Nephron (organoid): ENCODE results near the gene TMEM200B.
"Not testable (repeated sequence)": the region's sequence is repeated elsewhere in the genome, so short reads cannot be mapped to it uniquely, and the experiment has no call there.

Experiments
- H3K27ac Mint-ChIP-seq, 3 experiments: 2 replicates each; pipeline ENCODE4 v1.8.0; 2020; ENCODE audit warnings: mixed read lengths in 3 of 3, mild to moderate bottlenecking in 2 of 3, moderate library complexity in 1 of 3
- H3K27me3 Mint-ChIP-seq: 2 replicates; pipeline ENCODE4 v1.8.0; 2021; ENCODE audit warnings: low read depth, mild to moderate bottlenecking, moderate library complexity, mixed read lengths
- H3K36me3 Mint-ChIP-seq: 2 replicates; pipeline ENCODE4 v1.8.0; 2020; ENCODE audit warnings: low read depth, mixed read lengths
- H3K4me1 Mint-ChIP-seq: 2 replicates; pipeline ENCODE4 v1.8.0; 2020; ENCODE audit warnings: mixed read lengths
- H3K4me3 Mint-ChIP-seq, 3 experiments: 2 replicates each; pipeline ENCODE4 v1.8.0; 2020; ENCODE audit warnings: mild to moderate bottlenecking in 3 of 3, mixed read lengths in 3 of 3, moderate library complexity in 2 of 3
- H3K9me3 Mint-ChIP-seq: 2 replicates; pipeline ENCODE4 v1.8.0; 2020; ENCODE audit warnings: mixed read lengths
- TF ChIP-seq, protein P1 (sequence below), 3 experiments: fragments of 200-600 bp; sonication (generic); IDR thresholded peaks; one replicate each; pipeline ENCODE4 v1.5.0; 2021; ENCODE audit warnings: antibody characterized with exemption in 3 of 3; ENCODE audit not compliant: unreplicated experiment in 3 of 3

The TMEM200B gene

DNA sequence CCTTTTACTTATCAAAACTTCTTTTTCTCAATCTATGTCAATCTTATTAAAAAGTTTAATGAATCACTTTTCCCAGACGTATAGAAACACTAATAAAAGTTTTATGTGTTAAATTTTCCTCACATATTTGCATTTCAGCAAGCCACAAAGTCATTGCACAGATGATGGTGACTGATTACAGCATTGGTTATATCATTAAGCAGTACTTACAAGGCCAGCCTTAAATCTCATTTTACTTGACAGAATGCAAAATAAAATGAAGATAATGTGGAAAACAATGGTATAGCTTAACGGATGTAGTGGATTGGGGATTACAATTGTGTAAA is 39.5 kb downstream of the TMEM200B start:
- Mint-ChIP-seq H3K36me3 (peaks cover 5% of the 10 kb centered on the region), H3K27me3 (no peaks in the 10 kb centered on the region), H3K27ac (peak overlapping the region; percentile 25 to 74 (median 63)), H3K4me3 (no peak overlapping the region), H3K9me3 (no peaks in the 10 kb centered on the region), H3K4me1 (peaks cover 5% of the 10 kb centered on the region)
- TF ChIP-seq, protein P1, sequence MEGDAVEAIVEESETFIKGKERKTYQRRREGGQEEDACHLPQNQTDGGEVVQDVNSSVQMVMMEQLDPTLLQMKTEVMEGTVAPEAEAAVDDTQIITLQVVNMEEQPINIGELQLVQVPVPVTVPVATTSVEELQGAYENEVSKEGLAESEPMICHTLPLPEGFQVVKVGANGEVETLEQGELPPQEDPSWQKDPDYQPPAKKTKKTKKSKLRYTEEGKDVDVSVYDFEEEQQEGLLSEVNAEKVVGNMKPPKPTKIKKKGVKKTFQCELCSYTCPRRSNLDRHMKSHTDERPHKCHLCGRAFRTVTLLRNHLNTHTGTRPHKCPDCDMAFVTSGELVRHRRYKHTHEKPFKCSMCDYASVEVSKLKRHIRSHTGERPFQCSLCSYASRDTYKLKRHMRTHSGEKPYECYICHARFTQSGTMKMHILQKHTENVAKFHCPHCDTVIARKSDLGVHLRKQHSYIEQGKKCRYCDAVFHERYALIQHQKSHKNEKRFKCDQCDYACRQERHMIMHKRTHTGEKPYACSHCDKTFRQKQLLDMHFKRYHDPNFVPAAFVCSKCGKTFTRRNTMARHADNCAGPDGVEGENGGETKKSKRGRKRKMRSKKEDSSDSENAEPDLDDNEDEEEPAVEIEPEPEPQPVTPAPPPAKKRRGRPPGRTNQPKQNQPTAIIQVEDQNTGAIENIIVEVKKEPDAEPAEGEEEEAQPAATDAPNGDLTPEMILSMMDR (IDR thresholded peaks at IDR 0.05; ENCODE audit: unreplicated experiment in 3 of 3): no peak

GRCh38 chr1:29083317-29084195 is 40.1 kb downstream of the TMEM200B start:
- Mint-ChIP-seq H3K4me3 (no peak overlapping the region), H3K27ac (peak overlapping the region; percentile 63 to 74 (median 67)), H3K36me3 (peaks cover 4% of the 10 kb centered on the region), H3K27me3 (no peaks in the 10 kb centered on the region), H3K4me1 (peaks cover 5% of the 10 kb centered on the region), H3K9me3 (no peaks in the 10 kb centered on the region)
- TF ChIP-seq, protein P1 (IDR thresholded peaks at IDR 0.05; ENCODE audit: unreplicated experiment in 3 of 3): no peak

- Mint-ChIP-seq H3K4me3 (no peak overlapping the region), H3K36me3 (no peaks in the 10 kb centered on the region), H3K4me1 (peaks cover 5% of the 10 kb centered on the region), H3K9me3 (no peaks in the 10 kb centered on the region), H3K27ac (peak overlapping the region; percentile 8 to 70 (median 67)), H3K27me3 (no peaks in the 10 kb centered on the region)
- TF ChIP-seq, protein P1 (IDR thresholded peaks at IDR 0.05; ENCODE audit: unreplicated experiment in 3 of 3): no peak
Observed at GRCh38 chr1:29082519-29082918, 41.2 kb downstream of the TMEM200B start.

- Mint-ChIP-seq H3K4me1 (peaks cover 5% of the 10 kb centered on the region), H3K4me3 (no peak overlapping the region), H3K9me3 (no peaks in the 10 kb centered on the region), H3K27me3 (no peaks in the 10 kb centered on the region), H3K27ac (no peak overlapping the region), H3K36me3 (no peaks in the 10 kb centered on the region)
- TF ChIP-seq, protein P1 (IDR thresholded peaks at IDR 0.05; ENCODE audit: unreplicated experiment in 3 of 3): no peak
Observed at GRCh38 chr1:29081201-29081600, 42.5 kb downstream of the TMEM200B start.

DNA sequence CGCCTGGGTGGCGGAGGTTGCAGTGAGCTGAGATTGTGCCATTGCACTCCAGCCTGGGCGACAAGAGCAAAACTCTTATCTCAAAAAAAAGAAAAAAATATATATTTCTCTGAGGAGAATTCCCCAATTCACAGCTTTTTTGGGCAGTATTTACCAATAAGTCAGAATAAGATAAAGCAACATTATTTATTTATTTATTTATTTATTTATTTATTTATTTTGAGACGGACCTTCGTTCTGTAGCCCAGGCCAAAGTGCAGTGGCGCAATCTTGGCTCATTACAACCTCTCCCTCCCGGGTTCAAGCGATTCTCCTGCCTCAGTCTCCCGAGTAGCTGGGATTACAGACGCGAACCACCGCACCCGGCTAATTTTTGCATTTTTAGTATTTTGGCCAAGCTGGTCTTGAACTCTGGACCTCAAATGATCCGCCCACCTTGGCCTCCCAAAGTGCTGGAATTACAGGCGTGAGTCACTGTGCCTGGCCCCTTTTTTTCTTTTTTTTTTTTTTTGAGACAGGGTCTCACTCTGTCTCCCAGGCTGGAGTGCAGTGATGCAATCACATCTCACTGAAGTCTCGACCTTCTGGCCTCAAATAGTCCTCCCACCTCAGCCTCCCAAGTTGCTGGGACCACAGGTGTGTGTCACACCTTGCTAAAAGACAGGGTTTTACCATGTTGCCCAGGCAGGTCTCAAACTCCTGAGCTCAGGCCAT is 43.6 kb downstream of the TMEM200B start:
- H3K36me3 Mint-ChIP-seq, H3K27ac Mint-ChIP-seq, H3K4me3 Mint-ChIP-seq, H3K4me1 Mint-ChIP-seq, H3K27me3 Mint-ChIP-seq, H3K9me3 Mint-ChIP-seq: not testable (repeated sequence)

GRCh38 chr1:29077155-29077554 is 46.5 kb downstream of the TMEM200B start:
- no peaks in the 10 kb centered on the region for H3K4me1 Mint-ChIP-seq
- H3K27me3 Mint-ChIP-seq: no peaks in the 10 kb centered on the region
- H3K27ac Mint-ChIP-seq: no peak overlapping the region
- no peaks in the 10 kb centered on the region for H3K9me3 Mint-ChIP-seq
- H3K4me3 Mint-ChIP-seq: no peak overlapping the region
- H3K36me3 Mint-ChIP-seq: peaks cover 3% of the 10 kb centered on the region
- TF ChIP-seq, protein P1 (IDR thresholded peaks at IDR 0.05; ENCODE audit: unreplicated experiment in 3 of 3): no peak
